ENCODE results near the gene ERGIC1.
A peak's percentile ranks its signal among the peaks of the same experiment; 100 is the strongest.
"Not testable (repeated sequence)": the region's sequence is repeated elsewhere in the genome, so short reads cannot be mapped to it uniquely, and the experiment has no call there.

Gene ERGIC1

GRCh38 chr5:172800088-172800551 lies 33.9 kb upstream of the ERGIC1 start:
- DNase-seq (ENCODE audit: low read depth in 2 of 2, low spot score in 1 of 2): no peak

DNA sequence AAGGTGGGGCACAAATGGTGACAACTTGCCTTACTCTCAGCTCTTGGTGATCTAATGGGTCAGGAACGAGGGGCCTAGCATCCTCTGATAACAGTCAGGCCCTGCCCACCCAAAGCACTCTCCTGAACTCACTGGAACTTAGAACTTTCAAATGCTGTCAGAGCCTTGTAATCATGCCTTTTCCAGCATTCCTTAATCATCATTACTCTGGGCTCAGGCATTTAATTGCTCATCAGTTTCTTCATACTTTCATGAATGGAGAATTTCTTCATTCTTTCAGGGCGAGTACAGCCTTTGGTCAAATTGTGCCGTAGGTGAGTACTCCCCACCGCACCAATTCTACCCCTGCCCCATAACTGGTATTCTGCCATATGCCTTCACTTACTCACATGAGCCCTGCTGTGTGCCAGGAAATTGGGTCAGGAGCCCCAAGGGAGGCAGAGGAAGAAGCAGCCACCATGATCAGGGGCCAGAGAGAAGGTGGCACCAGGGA lies 32.8 kb upstream of the ERGIC1 start:
- DNase-seq (ENCODE audit: low read depth in 2 of 2, low spot score in 1 of 2): no peak

DNA sequence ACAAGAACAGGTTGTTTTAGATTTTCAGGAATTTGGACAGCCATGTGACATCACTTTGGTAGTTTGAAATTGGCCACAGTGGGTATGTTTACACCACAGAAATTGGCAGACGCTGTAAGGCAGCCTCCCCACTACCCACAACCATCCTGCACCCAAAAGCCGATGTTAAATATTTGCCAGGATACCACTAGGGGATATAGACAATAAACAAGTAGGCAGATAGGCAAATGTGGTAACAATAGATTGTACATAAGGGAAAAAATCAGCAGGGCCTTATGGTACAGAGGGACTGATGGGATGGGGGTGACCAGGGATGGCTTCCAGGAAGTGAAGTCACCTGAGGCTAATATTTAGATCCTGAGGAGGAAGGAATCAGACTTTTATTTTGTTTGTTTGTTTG lies 31.9 kb upstream of the ERGIC1 start:
- no peak for DNase-seq (ENCODE audit: low read depth in 2 of 2, low spot score in 1 of 2)

GRCh38 chr5:172802567-172803176 lies 31.4 kb upstream of the ERGIC1 start:
- no peak for DNase-seq (ENCODE audit: low read depth in 2 of 2, low spot score in 1 of 2)

DNA sequence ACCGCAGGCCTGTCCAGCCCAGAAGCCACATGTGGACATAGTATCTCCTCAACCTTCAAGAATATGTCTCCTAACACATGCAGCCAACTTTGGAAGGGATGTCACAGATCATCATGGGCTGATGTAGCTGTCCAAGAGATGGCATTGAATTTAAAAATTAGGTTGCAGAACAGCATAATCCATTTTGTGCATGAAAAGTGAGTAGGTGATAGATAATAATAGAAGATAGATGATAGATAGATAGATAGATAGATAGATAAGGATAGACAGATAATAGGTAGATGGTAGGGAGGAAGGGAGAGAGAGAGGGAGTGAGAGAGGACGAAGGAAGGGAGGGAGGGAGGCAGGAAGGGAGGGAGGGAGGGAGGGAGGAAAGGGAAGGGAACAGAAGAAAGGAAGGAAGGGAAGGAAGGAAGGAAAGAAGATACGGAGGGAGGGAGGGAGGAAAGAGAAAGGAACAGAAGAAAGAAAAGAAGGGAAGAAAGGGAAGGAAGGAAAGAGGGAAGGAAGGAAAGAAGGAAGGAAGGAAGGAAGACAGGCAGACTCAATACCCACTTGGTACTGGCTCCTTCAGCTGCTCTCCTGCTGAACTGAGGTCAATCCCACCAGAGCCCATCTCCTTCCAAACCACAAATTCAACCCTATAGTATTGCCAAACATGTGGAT lies 28.9 kb upstream of the ERGIC1 start:
- no peak for DNase-seq (ENCODE audit: low read depth in 2 of 2, low spot score in 1 of 2)

- no peak for DNase-seq (ENCODE audit: low read depth in 2 of 2, low spot score in 1 of 2)
Observed at GRCh38 chr5:172805736-172806255, 28.3 kb upstream of the ERGIC1 start.

DNA sequence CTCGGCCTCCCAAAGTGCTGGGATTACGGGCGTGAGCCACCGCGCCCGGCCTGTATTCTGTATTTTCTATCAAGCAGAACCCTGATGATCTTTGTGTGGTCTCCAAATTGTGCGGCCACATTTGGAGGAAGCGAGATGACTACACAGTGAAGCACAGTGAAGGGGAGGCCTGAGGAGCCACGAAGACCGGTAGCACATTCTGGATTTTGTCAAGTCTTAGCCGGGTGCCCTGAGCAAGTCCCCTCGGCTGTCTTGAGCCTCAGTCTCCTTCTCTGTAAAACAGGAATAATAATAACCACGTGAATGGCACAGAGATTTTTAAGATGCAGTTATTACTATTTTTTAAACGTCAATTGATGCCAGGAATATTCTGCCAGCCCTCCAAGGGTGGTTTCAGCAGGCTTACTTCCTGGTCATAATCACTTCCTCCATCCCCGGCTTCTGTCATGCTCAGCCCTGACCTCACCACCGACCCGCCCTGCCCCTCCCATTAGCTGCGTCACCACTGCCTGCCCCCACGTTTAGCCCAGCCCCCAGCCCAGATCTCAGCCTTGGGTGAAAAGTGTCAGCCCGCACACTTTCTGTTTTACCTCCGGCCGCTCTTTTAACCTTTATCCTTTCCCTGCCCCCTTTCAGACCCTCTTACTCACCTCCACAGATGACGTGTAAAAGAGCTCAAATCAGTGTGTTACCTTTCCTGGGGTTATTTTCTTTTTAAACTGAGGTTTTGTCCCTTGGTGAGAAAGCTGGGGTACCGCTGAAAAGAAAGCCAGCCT lies 27.0 kb upstream of the ERGIC1 start:
- DNase-seq (ENCODE audit: low read depth in 2 of 2, low spot score in 1 of 2): peak; percentile 57 to 69

DNA sequence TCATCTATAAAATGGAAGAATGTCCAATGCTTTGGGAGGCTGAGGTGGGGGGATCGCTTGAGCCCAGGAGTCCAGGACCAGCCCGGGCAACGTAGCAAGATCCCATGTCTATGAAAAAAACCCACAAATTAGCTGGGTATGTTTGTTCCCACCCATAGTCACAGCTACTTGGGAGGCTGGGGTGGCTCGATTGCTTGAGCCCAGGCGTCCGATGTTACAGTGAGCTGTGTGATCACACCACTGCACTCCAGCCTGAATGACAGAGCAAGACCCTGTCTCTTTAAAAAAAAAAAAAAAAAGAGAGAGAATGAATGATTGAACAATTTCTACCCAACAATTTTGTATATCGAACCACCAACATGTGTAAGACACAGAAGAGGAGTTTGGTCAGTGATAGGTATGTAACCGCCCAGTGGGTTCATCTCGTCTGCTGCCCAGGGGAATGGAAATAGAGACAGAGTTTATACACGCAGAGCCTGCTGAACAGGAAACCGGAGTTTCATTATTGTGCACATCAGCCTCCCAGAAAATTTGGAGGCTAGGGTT lies 26.2 kb upstream of the ERGIC1 start:
- DNase-seq (ENCODE audit: low read depth in 2 of 2, low spot score in 1 of 2): no peak

DNA sequence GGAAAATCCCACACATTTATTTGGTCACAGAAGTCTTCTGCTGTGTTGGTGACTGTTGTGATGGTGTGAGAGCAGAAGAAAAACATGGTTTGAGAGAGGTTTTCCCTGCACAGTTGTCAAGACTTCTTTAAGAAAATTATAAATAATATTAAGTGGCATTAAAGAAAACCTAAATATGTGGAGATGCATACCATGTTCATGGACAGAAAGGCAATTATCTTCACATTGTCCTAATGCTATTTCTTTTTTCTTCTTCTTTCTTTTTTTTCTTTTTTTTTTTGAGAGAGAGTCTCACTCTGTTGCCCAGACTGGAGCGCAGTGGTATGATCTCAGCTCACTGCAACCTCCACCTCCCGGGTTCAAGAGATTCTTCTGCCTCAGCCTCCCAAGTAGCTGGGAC lies 24.3 kb upstream of the ERGIC1 start:
- DNase-seq (ENCODE audit: low read depth in 2 of 2, low spot score in 1 of 2): no peak

- not testable (repeated sequence) for DNase-seq (ENCODE audit: low read depth in 2 of 2, low spot score in 1 of 2)
Observed at GRCh38 chr5:172810996-172811395, 23.1 kb upstream of the ERGIC1 start.

DNA sequence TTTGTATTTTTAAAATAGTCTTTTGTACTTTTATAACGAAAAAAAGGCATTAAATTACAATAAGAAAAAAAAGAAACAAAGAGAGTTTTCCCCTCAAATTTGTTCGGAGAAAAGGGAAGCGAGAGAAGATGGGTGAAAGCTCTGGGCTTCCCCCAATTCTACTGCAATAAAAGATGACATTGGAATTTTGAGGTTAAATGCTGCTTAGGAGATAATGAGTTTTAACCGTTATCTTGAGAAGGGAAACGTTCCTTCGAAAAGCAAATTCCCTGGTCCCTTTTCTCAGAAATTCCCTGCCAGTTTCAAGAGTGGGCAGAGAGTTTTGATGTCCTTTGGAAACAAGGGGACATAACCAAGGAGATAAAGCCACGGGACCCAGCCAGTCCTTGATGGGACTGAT lies 18.4 kb upstream of the ERGIC1 start:
- DNase-seq (ENCODE audit: low read depth in 2 of 2, low spot score in 1 of 2): no peak

GRCh38 chr5:172816925-172817562 lies 17.0 kb upstream of the ERGIC1 start:
- DNase-seq (ENCODE audit: low read depth in 2 of 2, low spot score in 1 of 2): no peak

DNA sequence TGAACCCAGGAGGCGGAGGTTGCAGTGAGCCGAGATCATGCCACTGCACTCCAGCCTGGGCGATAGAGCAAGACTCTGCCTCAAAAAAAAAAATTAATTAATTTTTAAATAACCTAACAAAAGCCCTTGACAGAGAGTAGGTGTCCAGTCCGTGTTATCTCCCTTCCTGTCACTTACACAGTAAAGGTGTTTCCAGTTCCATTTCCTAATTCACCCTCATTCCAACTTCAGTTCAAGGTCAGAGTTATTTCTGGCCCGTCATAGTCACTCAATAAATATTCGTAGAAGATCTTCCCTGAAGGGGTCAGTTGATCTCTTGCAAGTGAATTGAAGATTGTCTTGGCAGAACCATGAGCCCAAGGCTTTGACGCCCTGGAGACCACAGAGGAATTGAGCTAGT lies 16.4 kb upstream of the ERGIC1 start:
- DNase-seq (ENCODE audit: low read depth in 2 of 2, low spot score in 1 of 2): no peak

DNA sequence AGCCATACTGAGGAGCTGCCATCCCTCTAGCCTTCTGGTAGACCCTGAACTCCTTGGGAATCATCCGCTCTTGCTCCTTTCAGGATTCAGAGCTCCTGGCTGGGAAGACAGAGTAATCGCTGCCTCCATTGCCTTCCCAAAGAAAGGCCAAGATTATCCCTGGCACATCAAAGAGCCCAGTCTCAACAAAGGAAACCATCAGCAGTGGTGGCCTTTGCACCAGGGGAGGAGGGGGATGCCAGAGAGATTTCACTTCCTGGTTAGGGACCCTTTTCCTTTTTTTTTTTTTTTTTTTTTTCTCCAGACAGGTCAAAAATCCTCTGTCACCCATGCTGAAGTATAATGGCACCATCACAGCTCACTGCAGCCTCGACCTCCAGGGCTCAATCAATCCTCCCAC lies 16.0 kb upstream of the ERGIC1 start:
- DNase-seq (ENCODE audit: low read depth in 2 of 2, low spot score in 1 of 2): no peak

- DNase-seq (ENCODE audit: low read depth in 2 of 2, low spot score in 1 of 2): no peak
Observed at GRCh38 chr5:172819569-172819968, 14.5 kb upstream of the ERGIC1 start.

DNA sequence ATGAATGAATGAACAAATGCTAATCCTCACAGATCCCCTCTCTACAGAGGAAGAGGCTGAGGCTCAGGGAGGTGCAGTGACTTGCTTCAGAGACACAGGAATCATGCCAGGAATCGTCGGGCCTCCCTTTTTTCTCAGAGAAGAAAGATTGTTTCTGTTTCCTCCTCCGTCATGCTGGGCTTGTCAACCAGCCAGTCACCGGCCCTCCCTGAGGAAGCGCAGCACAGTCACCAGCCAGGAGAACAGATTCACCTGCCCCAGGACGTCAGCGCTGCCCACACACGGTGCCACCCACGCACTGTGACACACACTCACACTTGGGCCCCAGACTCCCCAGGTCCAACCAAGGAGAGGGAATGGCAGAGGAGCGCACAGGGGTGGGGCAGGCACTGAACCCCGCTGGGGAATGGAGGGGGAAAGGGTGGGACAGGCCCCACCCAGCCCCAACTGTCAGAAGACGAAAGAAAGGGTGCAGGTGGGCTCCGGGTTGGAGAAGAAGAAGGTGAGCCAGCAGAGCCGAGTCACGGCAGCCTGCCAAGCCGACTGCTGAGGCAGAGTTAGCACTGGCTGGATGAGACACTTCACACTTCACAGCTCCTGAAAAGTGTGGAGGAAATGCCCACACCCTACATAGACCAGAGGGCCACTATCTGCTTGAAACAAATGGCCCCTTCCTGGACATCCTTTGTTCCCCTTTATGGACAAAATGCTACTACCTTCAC lies 13.8 kb upstream of the ERGIC1 start:
- DNase-seq (ENCODE audit: low read depth in 2 of 2, low spot score in 1 of 2): no peak

DNA sequence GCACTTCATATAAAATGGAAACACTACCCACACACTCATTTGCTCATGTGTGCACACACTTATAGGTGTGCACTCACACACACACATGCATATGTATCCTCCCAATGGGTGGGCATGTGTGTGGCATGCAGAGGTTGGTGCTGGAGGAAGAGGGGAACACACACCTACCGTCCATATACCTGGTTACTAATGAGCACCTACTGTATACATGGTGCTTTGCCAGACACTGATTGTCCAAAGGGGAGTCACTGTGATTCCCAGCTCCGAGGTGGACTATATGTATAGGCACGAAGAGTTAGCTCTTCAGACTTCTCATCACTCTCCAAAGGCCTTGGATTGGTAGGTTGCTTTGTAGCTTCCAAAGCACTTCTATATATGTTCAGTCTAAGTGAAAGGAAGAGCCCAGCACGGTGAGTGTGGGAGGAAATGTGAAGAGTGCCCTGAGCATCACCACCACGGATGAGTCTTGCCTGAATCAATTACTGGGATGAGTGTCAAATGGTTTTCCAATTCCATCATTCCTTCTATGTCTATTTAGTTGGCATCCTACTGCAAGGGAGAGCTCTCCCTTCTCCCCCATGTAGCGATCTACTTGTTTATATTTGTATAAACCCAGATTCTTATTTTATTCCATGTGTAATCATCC lies 12.6 kb upstream of the ERGIC1 start:
- no peak for DNase-seq (ENCODE audit: low read depth in 2 of 2, low spot score in 1 of 2)

- DNase-seq (ENCODE audit: low read depth in 2 of 2, low spot score in 1 of 2): no peak
Observed at GRCh38 chr5:172823840-172824362, 10.2 kb upstream of the ERGIC1 start.

- no peak for DNase-seq (ENCODE audit: low read depth in 2 of 2, low spot score in 1 of 2)
Observed at GRCh38 chr5:172825610-172826204, 8.3 kb upstream of the ERGIC1 start.

All from stimulated activated CD8-positive, alpha-beta memory T cell treated with anti-CD3 and anti-CD28 coated beads, Interleukin-4, amount 100 ng/mL, for 1 hour (primary cell).